ENCODE data around the gene CCDC6.

DNA sequence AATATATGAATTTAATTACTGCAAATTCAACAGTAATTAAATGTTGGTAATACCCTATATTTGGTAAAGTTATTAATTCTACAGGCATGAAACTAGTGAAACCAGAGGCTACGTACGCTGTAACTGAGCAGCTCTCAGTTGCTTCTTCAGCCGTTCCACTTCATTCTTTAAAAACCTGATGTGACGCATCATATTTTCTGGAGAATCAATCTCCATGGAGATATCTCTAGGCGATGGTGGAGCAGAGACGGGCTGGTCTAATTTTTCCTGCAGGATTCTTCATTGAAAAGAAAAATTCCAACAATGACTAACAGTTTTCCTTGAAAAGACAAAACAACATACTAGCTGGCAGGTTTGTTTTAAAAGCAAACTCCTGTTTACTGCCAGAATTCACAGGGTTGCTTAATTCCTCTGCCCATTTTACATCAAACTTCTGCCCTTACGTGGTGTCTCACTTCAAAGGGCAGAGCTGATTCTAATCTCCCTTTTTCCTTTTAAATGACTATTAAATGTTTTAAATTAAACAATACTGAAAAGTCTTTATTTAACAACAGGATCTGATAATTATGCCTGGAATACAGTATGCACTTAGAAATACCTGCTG is 93.7 kb downstream of the CCDC6 start:
- TF ChIP-seq CTCF (IDR thresholded peaks at IDR 0.05) = no peak
- TF ChIP-seq POLR2A (IDR thresholded peaks at IDR 0.05) = no peak
